ENCODE data around the gene CUEDC2.

CUEDC2 gene

DNA sequence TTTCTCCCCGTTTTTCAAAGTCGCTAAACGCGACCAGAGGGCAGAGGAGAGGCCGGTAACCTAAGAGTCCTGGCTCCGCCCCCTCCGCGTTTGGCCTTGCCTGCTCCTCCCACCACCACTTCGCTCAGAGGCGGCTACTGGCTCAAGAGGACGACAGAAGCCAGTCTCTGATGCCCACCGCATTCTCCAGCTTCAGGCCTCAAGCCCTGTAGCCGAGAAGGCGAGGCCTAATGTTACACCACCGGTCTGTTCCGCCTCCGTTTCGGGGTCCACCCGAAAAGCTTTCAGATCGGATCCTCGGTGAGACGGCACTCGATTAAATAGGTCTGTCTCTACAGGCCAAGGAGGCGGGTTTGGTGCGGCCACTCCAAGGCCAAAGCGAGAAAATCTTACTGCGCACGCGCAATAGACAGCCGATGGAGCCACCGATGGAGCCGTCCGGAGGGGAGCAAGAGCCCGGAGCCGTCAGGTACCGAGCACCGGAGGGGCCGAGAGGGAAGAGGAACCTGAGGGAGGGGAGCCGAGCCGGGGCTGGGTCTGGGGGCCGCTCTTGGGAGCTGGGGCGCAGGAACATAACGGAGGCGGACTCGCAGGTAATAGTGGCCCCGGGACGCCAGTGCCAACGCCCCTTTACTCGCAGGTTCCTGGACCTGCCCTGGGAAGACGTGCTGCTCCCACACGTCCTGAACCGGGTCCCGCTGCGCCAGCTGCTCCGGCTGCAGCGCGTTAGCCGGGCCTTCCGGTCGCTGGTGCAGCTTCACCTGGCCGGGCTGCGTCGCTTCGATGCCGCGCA, 11.5 kb downstream of the CUEDC2 start, which contains the start of gene FBXL15 (continued):
- TF ChIP-seq, protein P1, sequence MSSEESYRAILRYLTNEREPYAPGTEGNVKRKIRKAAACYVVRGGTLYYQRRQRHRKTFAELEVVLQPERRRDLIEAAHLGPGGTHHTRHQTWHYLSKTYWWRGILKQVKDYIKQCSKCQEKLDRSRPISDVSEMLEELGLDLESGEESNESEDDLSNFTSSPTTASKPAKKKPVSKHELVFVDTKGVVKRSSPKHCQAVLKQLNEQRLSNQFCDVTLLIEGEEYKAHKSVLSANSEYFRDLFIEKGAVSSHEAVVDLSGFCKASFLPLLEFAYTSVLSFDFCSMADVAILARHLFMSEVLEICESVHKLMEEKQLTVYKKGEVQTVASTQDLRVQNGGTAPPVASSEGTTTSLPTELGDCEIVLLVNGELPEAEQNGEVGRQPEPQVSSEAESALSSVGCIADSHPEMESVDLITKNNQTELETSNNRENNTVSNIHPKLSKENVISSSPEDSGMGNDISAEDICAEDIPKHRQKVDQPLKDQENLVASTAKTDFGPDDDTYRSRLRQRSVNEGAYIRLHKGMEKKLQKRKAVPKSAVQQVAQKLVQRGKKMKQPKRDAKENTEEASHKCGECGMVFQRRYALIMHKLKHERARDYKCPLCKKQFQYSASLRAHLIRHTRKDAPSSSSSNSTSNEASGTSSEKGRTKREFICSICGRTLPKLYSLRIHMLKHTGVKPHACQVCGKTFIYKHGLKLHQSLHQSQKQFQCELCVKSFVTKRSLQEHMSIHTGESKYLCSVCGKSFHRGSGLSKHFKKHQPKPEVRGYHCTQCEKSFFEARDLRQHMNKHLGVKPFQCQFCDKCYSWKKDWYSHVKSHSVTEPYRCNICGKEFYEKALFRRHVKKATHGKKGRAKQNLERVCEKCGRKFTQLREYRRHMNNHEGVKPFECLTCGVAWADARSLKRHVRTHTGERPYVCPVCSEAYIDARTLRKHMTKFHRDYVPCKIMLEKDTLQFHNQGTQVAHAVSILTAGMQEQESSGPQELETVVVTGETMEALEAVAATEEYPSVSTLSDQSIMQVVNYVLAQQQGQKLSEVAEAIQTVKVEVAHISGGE (tag by site-specific recombination; conservative IDR thresholded peaks at IDR 0.05; ENCODE audit: low read depth): peak; percentile 100
- TF ChIP-seq ZNF324 (tag by site-specific recombination; IDR thresholded peaks at IDR 0.05) (peak; percentile 96), ZNF544 (tag by site-specific recombination; IDR thresholded peaks at IDR 0.05) (no peak), ZNF335 (tag by site-specific recombination; conservative IDR thresholded peaks at IDR 0.05) (peak; percentile 72), ZNF747 (tag by site-specific recombination; IDR thresholded peaks at IDR 0.05) (no peak), ZNF510 (tag by site-specific recombination; IDR thresholded peaks at IDR 0.05; ENCODE audit: insufficient replicate concordance) (no peak), ZNF341 (tag by site-specific recombination; IDR thresholded peaks at IDR 0.05; ENCODE audit: low read depth) (peak; percentile 71), ZNF292 (tag by site-specific recombination; IDR thresholded peaks at IDR 0.05; ENCODE audit: borderline replicate concordance, low read depth) (no peak), ZNF404 (tag by site-specific recombination; IDR thresholded peaks at IDR 0.05) (no peak), ZNF777 (tag by site-specific recombination; IDR thresholded peaks at IDR 0.05; ENCODE audit: borderline replicate concordance) (peak; percentile 36; the same call in 1 of the 2 replicates), ZNF266 (tag by site-specific recombination; IDR thresholded peaks at IDR 0.05; ENCODE audit: low read depth) (no peak), ZNF174 (tag by site-specific recombination; IDR thresholded peaks at IDR 0.05) (no peak), KLF10 (tag by site-specific recombination; IDR thresholded peaks at IDR 0.05) (peak; percentile 79), ZNF501 (tag by site-specific recombination; IDR thresholded peaks at IDR 0.05) (peak; percentile 97), ZNF121 (tag by site-specific recombination; IDR thresholded peaks at IDR 0.05) (peak; percentile 62; the same call in 1 of the 2 replicates), ZBTB26 (tag by site-specific recombination; optimal IDR thresholded peaks at IDR 0.05) (peak; percentile 44), ZNF274 (IDR thresholded peaks at IDR 0.05; ENCODE audit: low read length) (no peak), ZNF274 (tag by site-specific recombination; IDR thresholded peaks at IDR 0.05; ENCODE audit: borderline replicate concordance) (no peak), ZNF677 (tag by site-specific recombination; IDR thresholded peaks at IDR 0.05) (no peak), ZNF624 (tag by site-specific recombination; IDR thresholded peaks at IDR 0.05) (0 out of 2 replicates have a peak, but pooled peaks have one; percentile 30), ZSCAN5A (tag by site-specific recombination; IDR thresholded peaks at IDR 0.05) (peak; percentile 99), ZBTB17 (tag by site-specific recombination; IDR thresholded peaks at IDR 0.05) (peak; percentile 100), KLF16 (tag by site-specific recombination; IDR thresholded peaks at IDR 0.05) (peak; percentile 94)
- TF ChIP-seq, protein P2, sequence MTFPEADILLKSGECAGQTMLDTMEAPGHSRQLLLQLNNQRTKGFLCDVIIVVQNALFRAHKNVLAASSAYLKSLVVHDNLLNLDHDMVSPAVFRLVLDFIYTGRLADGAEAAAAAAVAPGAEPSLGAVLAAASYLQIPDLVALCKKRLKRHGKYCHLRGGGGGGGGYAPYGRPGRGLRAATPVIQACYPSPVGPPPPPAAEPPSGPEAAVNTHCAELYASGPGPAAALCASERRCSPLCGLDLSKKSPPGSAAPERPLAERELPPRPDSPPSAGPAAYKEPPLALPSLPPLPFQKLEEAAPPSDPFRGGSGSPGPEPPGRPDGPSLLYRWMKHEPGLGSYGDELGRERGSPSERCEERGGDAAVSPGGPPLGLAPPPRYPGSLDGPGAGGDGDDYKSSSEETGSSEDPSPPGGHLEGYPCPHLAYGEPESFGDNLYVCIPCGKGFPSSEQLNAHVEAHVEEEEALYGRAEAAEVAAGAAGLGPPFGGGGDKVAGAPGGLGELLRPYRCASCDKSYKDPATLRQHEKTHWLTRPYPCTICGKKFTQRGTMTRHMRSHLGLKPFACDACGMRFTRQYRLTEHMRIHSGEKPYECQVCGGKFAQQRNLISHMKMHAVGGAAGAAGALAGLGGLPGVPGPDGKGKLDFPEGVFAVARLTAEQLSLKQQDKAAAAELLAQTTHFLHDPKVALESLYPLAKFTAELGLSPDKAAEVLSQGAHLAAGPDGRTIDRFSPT (tag by site-specific recombination; IDR thresholded peaks at IDR 0.05): no peak
- TF ChIP-seq, protein P3, sequence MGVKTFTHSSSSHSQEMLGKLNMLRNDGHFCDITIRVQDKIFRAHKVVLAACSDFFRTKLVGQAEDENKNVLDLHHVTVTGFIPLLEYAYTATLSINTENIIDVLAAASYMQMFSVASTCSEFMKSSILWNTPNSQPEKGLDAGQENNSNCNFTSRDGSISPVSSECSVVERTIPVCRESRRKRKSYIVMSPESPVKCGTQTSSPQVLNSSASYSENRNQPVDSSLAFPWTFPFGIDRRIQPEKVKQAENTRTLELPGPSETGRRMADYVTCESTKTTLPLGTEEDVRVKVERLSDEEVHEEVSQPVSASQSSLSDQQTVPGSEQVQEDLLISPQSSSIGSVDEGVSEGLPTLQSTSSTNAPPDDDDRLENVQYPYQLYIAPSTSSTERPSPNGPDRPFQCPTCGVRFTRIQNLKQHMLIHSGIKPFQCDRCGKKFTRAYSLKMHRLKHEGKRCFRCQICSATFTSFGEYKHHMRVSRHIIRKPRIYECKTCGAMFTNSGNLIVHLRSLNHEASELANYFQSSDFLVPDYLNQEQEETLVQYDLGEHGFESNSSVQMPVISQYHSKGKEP (tag by site-specific recombination; IDR thresholded peaks at IDR 0.05): peak; percentile 33; the same call in 1 of the 2 replicates
- TF ChIP-seq, protein P4, sequence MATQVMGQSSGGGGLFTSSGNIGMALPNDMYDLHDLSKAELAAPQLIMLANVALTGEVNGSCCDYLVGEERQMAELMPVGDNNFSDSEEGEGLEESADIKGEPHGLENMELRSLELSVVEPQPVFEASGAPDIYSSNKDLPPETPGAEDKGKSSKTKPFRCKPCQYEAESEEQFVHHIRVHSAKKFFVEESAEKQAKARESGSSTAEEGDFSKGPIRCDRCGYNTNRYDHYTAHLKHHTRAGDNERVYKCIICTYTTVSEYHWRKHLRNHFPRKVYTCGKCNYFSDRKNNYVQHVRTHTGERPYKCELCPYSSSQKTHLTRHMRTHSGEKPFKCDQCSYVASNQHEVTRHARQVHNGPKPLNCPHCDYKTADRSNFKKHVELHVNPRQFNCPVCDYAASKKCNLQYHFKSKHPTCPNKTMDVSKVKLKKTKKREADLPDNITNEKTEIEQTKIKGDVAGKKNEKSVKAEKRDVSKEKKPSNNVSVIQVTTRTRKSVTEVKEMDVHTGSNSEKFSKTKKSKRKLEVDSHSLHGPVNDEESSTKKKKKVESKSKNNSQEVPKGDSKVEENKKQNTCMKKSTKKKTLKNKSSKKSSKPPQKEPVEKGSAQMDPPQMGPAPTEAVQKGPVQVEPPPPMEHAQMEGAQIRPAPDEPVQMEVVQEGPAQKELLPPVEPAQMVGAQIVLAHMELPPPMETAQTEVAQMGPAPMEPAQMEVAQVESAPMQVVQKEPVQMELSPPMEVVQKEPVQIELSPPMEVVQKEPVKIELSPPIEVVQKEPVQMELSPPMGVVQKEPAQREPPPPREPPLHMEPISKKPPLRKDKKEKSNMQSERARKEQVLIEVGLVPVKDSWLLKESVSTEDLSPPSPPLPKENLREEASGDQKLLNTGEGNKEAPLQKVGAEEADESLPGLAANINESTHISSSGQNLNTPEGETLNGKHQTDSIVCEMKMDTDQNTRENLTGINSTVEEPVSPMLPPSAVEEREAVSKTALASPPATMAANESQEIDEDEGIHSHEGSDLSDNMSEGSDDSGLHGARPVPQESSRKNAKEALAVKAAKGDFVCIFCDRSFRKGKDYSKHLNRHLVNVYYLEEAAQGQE (tag by site-specific recombination; IDR thresholded peaks at IDR 0.05): peak; percentile 65
